GM21723 (cell line): ENCODE measurements around the gene PVALEF.

Source experiments
- ATAC-seq: cut with Tn5 transposase; IDR thresholded peaks from one replicate; pipeline ENCODE4 v1.9.1; 2021; ENCODE audit warnings: mild to moderate bottlenecking, moderate library complexity; ENCODE audit not compliant: unreplicated experiment

The PVALEF gene

GRCh38 chr17:81128338-81128737, 37.0 kb upstream of the PVALEF start:
- ATAC-seq: no peak

GRCh38 chr17:81128774-81129173, 36.5 kb upstream of the PVALEF start:
- ATAC-seq: no peak

DNA sequence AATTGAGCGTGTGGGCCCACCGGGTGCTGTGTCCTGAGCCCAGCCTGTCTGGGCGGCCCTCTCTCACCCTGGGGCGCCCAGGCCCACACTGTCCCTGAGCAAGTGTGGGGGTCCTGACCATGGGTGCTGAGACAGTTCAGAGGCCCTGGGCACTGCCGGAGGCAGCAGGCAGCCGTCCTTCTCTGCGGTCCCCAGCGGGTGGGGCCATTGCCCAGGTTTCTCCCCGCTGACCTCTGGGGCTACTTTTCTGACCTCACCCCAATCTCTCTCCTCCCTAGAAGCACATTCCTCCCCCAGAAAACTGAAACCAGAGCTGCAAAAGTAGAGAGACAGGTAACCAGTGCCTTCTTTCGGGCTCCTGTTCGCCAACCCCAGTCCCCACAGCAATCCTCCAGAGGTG, 36.0 kb upstream of the PVALEF start:
- no peak for ATAC-seq

- no peak for ATAC-seq
These were observed 35.5 kb upstream of the PVALEF start for GRCh38 chr17:81129711-81130367.

- no peak for ATAC-seq
These were observed 34.6 kb upstream of the PVALEF start for GRCh38 chr17:81130385-81131361.

GRCh38 chr17:81131486-81132196, 33.7 kb upstream of the PVALEF start:
- ATAC-seq: no peak

GRCh38 chr17:81132197-81132540, 33.1 kb upstream of the PVALEF start:
- no peak for ATAC-seq

DNA sequence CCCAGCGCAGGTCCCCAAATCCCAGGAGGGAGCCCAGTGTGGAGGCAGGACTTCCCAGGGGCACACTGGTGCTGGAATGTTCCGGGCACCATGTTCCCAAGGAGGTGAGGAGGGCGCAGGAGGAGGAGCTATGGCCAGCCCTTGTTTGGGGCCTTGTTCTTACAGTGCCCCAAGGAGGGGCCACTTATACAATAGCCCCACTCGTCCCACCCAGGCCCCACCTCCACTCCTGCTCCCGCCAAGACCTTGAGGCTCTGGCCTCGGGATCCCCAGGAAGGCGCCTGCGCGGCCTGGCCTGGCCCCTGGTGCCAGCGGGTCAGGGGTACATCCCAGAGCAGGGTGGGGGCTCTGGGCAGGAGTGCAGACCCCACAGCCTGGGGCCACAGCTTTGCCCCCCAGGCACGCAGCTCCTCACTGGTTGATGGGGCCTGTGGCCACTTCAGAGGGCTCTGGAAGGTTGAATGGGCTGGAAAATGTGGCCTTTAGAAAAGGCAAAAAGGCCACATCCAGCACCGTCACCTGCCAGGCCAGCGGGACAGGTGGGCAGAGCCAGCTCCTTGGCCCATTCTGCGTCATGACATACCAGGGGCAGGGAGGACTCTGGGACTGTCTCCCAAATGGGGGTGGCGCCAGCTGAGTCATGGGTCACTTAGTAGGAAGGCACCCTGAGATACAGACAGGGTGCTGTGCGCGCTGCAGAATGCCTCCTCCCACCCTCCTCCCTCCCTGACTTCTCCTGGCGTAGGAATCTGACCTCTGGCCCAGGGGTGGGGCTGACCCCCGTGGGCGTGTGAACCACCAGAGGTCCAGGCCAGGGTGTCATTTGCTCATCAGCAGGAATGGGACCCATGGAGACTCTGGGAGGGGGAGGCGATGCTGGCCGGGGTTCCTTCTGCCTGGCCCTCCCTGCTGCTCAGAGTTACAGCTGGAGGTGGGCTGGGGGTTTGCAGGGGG, 32.3 kb upstream of the PVALEF start:
- no peak for ATAC-seq

- ATAC-seq: no peak
These were observed 31.1 kb upstream of the PVALEF start for GRCh38 chr17:81134064-81134781.

DNA sequence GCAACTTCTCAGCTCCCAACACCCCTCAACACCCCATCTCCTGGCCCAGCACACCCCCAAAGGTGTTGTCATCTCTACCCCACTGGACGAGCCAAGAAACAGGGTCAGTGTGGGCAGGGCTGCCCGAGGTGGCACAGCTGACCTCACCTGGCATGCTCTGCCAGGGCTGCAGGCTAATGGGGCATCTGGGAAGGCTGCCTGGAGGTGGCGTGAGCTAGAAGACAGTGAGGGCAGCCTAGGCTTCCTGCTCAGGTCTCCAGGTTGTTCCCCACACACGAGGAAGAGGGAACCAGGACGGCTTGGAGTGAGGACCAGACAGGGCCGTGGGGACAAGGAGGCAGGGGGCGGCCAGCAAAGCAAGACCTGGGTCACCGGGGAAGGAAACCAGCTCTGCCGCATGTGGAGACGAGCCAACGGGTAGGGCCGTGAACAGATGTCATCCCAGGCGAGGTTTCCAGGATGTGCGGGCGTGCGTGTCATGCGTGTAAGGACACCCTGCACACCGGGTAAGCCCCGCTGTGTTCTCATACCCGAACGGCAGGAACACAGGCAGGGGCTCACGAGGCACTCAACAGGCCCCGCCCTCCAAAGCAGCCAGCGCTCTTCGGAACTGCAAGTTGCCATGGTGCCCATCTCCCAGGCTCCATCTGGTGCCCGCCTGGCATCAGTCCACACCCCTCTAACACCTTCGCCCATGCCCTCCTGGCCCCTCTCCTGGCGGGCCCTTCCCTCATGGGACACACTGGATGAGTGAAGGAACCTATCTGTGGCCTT, 29.6 kb upstream of the PVALEF start:
- no peak for ATAC-seq

DNA sequence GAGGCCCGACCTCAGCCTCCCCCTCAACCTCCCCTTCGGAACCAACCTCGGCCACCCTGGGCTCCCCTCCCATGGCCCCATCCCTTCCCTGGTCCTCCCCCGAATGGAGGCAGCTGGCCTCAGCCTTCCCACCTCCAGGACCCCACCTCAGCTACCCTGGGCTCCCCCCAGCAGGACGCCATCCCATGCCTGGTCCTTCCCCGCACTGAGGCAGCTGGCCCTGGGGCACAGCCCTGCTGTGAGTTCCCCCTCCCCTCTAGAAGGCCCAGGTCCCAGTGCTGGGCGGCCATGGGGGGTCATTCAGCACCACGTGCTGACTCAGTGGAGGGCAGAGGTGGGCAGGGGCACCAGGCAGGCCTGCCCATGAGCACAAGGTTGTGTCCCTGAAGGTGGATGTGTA, 28.9 kb upstream of the PVALEF start:
- ATAC-seq: no peak

DNA sequence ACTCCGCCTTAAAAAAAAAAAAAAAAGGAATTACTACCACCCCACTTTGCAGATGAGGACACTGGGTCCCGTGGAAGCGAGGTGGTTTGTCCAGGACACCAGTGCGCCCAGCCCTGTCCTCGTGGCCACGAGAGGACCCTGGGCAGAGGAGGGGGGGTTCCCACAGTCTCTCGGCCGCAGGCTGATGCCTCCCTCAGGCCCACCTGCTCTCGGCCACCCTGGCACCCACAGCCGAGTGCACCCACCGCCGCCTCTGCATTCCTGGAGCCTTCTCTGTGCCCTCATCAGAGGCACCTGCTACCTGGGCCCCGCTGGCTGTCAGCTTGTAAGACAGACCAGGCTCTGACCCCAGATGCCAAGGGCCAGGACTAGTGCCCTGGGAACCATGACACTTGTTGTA, 28.1 kb upstream of the PVALEF start:
- ATAC-seq: no peak

- ATAC-seq: no peak
These were observed 27.2 kb upstream of the PVALEF start for GRCh38 chr17:81138083-81138482.

DNA sequence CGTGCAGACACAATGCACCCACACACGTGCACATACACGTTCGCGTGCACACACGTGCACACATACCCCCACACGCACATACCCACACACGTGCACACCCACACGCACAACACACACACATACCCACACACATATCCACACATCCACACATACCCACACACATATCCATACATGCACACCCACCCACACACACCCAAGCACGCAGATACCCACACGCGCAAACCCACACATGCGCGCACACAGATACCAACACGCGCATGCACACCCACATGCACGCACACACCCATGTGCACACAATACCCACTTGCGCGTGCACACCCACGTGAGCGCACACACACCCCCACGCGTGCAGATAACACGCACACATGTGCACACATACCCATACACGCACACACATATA, 26.8 kb upstream of the PVALEF start:
- ATAC-seq: no peak

DNA sequence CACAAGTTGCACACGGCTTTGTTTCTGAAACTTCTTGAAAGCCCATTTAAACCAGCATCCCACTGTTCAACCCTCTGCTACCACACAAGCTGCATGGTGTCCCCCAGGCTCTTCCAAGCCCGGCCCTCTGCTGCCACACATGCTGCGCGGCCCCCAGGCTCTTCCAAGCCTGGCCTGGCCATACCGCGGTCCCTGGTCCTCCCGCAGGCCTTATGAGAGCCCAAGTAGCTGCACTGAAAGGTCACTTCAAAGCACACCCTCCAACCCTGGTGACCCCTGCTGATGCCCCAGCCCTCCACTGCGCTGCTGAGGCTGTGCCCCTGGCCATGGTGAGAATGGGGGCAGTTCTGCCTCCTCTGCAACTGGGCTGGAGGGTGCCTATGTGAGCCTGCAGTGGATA, 25.9 kb upstream of the PVALEF start:
- no peak for ATAC-seq

DNA sequence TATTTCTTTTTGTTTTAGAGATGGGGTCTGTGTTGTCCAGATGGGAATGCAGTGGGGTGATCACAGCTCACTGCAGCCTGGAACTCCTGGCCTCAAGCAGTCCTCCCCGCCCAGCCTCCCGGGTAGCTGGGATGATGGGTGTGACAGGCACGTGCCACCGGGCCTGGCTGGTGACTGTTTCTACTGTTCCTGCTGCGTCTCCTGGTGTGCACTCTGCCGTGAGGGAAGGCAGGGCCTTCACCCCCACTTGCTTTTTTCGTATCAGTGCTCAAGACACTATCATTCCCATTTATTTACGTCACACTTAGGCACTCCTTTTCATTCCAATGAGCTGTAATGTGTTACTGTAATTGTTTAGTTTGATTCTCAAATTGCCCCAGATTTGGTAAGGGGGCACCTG, 25.3 kb upstream of the PVALEF start:
- no peak for ATAC-seq

DNA sequence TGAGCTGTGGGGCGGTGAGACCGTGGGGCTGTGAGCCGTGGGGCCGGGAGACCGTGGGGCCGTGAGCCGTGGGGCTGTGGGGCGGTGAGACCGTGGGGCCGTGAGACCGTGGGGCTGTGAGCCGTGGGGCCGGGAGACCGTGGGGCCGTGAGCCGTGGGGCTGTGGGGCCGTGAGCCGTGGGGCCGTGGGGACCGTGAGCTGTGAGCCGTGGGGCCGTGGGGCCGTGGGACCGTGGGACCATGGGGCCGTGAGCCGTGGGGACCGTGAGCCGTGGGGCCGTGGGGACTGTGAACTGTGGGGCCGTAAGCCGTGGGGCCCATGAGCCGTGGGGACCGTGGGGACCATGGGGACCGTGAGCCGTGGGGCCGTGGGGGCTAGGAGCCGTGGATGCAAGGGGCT, 24.6 kb upstream of the PVALEF start:
- ATAC-seq: no peak

DNA sequence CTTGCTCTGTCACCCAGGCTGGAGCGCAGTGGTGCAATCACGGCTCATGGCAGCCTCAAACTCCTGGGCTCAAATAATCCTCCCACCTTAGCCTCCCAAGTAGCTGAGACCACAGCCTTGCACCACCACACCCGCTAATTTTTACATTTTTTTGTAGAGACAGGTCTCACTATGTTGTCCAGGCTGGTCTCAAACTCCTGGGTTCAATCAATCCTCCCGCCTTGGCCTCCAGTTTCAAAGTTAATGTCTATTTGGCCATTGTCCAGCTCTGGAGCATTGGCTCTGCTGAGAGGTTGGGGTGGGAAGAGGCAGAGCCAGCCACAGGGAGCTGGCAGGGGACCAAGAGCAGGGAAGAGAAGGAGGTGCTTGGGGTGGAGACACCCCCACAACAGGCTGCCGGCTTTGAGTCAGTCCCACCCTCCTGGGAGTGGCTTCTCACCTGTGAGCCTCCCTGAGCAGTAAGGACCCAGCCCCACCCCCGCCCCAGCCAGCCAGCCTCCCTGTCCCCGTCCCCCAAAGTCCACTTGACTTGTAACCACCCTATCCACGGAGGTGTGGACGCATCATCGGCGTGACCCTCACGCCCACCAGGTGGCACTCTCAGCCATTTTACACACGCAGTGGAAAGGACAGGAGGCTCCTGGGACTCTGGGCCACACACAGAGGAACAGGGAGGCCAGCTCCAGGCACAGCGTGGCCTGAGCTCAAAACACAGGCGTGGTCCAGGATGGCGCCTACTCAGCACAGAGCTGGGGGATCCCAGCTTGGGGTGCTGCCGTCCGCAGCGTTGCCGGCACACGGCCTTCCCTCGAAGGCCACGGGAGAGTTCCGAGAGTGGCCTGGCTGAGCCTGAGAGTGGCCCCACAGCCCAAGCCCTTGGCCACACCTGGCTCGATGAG, 22.8 kb upstream of the PVALEF start:
- ATAC-seq: no peak
